PFSK-1 (cell line): ENCODE data around the gene TGFB2.

Experiments used
- FOXP2 ChIP-seq: optimal IDR thresholded peaks from 2 replicates; pipeline ENCODE3; 2011; ENCODE audit warnings: borderline replicate concordance, control low read depth, inconsistent platforms; ENCODE audit not compliant: insufficient read depth; ENCODE audit errors: extremely low read length, extremely low read depth
- POLR2AphosphoS5 ChIP-seq: IDR thresholded peaks from 2 replicates; pipeline ENCODE4 v1.6.1; 2012; ENCODE audit warnings: low read depth, mild to moderate bottlenecking, control low read depth, low read length, moderate library complexity
- REST ChIP-seq, 2 experiments: IDR thresholded peaks; 2 replicates each; pipeline versions ENCODE4 v1.6.1 to v1.8.0; 2011 to 2012; ENCODE audit warnings: low read depth in 2 of 2, low read length in 2 of 2, control low read depth in 1 of 2, inconsistent platforms in 1 of 2, mild to moderate bottlenecking in 1 of 2, moderate library complexity in 1 of 2; ENCODE audit not compliant: insufficient read depth in 1 of 2
- SIN3A ChIP-seq: IDR thresholded peaks from 2 replicates; pipeline ENCODE4 v1.6.1; 2012; ENCODE audit warnings: mild to moderate bottlenecking, low read length, moderate library complexity, borderline replicate concordance; ENCODE audit not compliant: insufficient read depth
- TAF1 ChIP-seq: IDR thresholded peaks from 2 replicates; pipeline ENCODE4 v1.6.1; 2012; ENCODE audit warnings: low read length, control low read depth, borderline replicate concordance; ENCODE audit not compliant: insufficient read depth

The TGFB2 gene

GRCh38 chr1:218304281-218305039 lies 40.7 kb upstream of the TGFB2 start:
- no peak for TF ChIP-seq SIN3A
- TF ChIP-seq POLR2AphosphoS5: no peak
- TF ChIP-seq FOXP2: no peak
- TF ChIP-seq TAF1: no peak
- no peak for TF ChIP-seq REST (IDR thresholded peaks at IDR 0.05; ENCODE audit: insufficient read depth in 1 of 2, low read depth in 2 of 2, low read length in 2 of 2)

DNA sequence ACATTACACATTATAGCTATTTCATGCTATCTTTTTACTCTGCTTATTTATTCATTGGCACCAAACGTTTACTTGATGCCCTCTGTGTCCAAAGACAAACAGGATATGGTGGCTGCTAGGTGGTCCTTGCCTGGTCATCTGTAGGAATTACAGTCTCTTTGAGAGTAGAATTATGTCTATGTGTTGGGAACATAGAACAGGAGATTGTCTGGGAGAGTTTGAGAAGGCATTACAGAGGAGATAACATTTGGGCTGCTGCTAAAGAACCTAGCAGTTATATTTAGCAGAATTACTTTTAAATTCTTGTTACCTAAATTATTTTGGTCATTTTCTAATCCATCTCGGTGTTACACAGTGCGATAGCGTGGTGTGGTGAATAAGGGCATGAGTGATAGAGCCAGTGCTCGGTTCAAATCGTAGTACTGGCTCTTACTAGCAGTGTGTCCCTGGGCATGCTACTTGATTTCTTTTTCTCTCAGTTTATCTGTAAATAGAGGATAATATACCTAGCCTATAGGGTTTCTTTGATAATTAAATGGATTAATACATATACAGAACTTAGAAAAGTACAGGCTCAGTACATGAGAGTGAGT lies 39.6 kb upstream of the TGFB2 start:
- TF ChIP-seq REST (IDR thresholded peaks at IDR 0.05; ENCODE audit: insufficient read depth in 1 of 2, low read depth in 2 of 2, low read length in 2 of 2) (no peak), SIN3A (no peak), POLR2AphosphoS5 (no peak), TAF1 (no peak), FOXP2 (no peak)

- TF ChIP-seq REST (IDR thresholded peaks at IDR 0.05; ENCODE audit: insufficient read depth in 1 of 2, low read depth in 2 of 2, low read length in 2 of 2): no peak
- no peak for TF ChIP-seq FOXP2
- TF ChIP-seq SIN3A: no peak
- no peak for TF ChIP-seq TAF1
- no peak for TF ChIP-seq POLR2AphosphoS5
These were observed 32.6 kb upstream of the TGFB2 start for GRCh38 chr1:218312509-218312908.

DNA sequence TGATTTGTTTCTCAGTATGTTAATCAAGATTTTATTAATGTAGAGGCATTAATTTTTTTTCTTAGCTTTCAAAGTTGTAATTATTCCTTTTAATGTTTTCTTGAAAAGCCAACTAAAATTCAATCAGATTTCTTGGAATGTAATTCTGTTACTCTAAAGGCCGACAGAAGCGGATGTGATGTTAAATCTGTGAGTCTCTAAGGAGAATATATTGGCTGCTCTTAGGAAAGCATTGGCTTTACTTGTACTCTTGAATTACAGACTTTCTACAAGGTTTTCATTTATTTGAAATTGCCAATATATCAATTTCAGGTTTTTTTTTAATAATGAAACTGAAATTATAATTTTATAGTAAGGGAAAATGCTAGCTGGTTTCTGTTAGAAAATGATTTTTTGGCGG lies 30.8 kb upstream of the TGFB2 start:
- no peak for TF ChIP-seq REST (IDR thresholded peaks at IDR 0.05; ENCODE audit: insufficient read depth in 1 of 2, low read depth in 2 of 2, low read length in 2 of 2)
- TF ChIP-seq FOXP2: no peak
- TF ChIP-seq TAF1: no peak
- no peak for TF ChIP-seq POLR2AphosphoS5
- no peak for TF ChIP-seq SIN3A
